PC-3 (cell line): ENCODE measurements around the gene TPK1. TPM values are rescaled to one million over a fixed set of nuclear protein-coding genes. Genes with fewer than 3 reads are reported as not detected.

Experiments
- ATAC-seq: fragments of 200-7000 bp; cut with Tn5 transposase; 2 replicates; pipeline ENCODE4 v1.9.1; 2020; ENCODE audit warnings: mild to moderate bottlenecking, moderate library complexity
- BruUV-seq: library from RNA; stranded (reverse); fragments of 400-500 nt; replicated peaks from 2 replicates; lab custom pipeline; 2021; lab: Mats Ljungman, UMichigan
- CTCF ChIA-PET: fragments of 300-600 bp; sonication (Branson Sonifier 250); formaldehyde crosslinking; loops from one replicate; lab custom pipeline; 2022; ENCODE audit warnings: antibody characterized with exemption; lab: Charles Lee
- POLR2A ChIA-PET: fragments of 300-600 bp; sonication (Branson Sonifier 250); formaldehyde crosslinking; loops from one replicate; lab custom pipeline; 2022; ENCODE audit warnings: antibody characterized with exemption; ENCODE audit not compliant: unreplicated experiment; lab: Charles Lee
- DNase-seq: peaks from one replicate; pipeline ENCODE4 v3.0.0-alpha.2; 2015
- H2AFZ ChIP-seq: fragments of 300-600 bp; sonication (generic); 2 replicates; pipeline ENCODE4 v1.6.0; 2016; ENCODE audit warnings: antibody characterized with exemption, low read length
- H3F3A ChIP-seq: fragments of 300-600 bp; sonication (generic); one replicate; pipeline ENCODE4 v1.6.0; 2017; ENCODE audit warnings: antibody characterized with exemption, low read length, control low read depth, mild to moderate bottlenecking; ENCODE audit not compliant: unreplicated experiment
- H3K27ac ChIP-seq: fragments of 300-600 bp; sonication (generic); 2 replicates; pipeline ENCODE4 v1.5.1; 2016; ENCODE audit warnings: mild to moderate bottlenecking, low read length
- H3K27me3 ChIP-seq: fragments of 300-600 bp; sonication (generic); 2 replicates; pipeline ENCODE4 v1.6.1; 2016; ENCODE audit warnings: low read length, mixed read lengths
- H3K36me3 ChIP-seq: fragments of 300-600 bp; sonication (generic); 2 replicates; pipeline ENCODE4 v1.6.1; 2016; ENCODE audit warnings: low read depth, mixed run types, low read length, mixed read lengths
- H3K4me1 ChIP-seq: fragments of 300-600 bp; sonication (generic); 2 replicates; pipeline ENCODE4 v1.5.1; 2016; ENCODE audit warnings: low read length; ENCODE audit not compliant: insufficient read depth
- H3K4me2 ChIP-seq: fragments of 300-600 bp; sonication (generic); 2 replicates; pipeline ENCODE4 v1.6.0; 2016; ENCODE audit warnings: low read length
- H3K4me3 ChIP-seq: fragments of 300-600 bp; sonication (generic); 2 replicates; pipeline ENCODE4 v1.5.1; 2016; ENCODE audit warnings: mild to moderate bottlenecking, low read length, mixed read lengths
- H3K79me2 ChIP-seq: fragments of 300-600 bp; sonication (generic); 2 replicates; pipeline ENCODE4 v1.6.1; 2017; ENCODE audit warnings: low read length, mixed read lengths
- H3K9ac ChIP-seq: fragments of 300-600 bp; sonication (generic); 2 replicates; pipeline ENCODE4 v1.6.0; 2016; ENCODE audit warnings: mild to moderate bottlenecking, low read length
- H3K9me2 ChIP-seq: fragments of 300-600 bp; sonication (generic); replicated peaks from 2 replicates; pipeline ENCODE4 v1.6.1; 2016; ENCODE audit warnings: mixed run types, low read length, mixed read lengths
- H3K9me3 ChIP-seq: fragments of 300-600 bp; sonication (generic); 2 replicates; pipeline ENCODE4 v1.6.1; 2016; ENCODE audit warnings: low read length, mixed read lengths
- H4K20me1 ChIP-seq: fragments of 300-600 bp; sonication (generic); 2 replicates; pipeline ENCODE4 v1.6.1; 2016; ENCODE audit warnings: low read length, mixed read lengths
- CTCF ChIP-seq: fragments of 300-600 bp; sonication (generic); conservative IDR thresholded peaks from 2 replicates; pipeline ENCODE4 v1.5.1; 2017; ENCODE audit warnings: antibody characterized with exemption, low read depth, mild to moderate bottlenecking, low read length
- EZH2 ChIP-seq: fragments of 300-600 bp; sonication (generic); IDR thresholded peaks from one replicate; pipeline ENCODE4 v1.6.1; 2017; ENCODE audit warnings: antibody characterized with exemption, mild to moderate bottlenecking, low read length; ENCODE audit not compliant: unreplicated experiment
- EZH2phosphoT487 ChIP-seq: fragments of 300-600 bp; sonication (generic); IDR thresholded peaks from 2 replicates; pipeline ENCODE4 v1.6.1; 2018; ENCODE audit warnings: mild to moderate bottlenecking, antibody characterized with exemption, low read length, borderline replicate concordance
- intact Hi-C: fragments of 100-400 bp; cut with micrococcal nuclease; formaldehyde crosslinking; loops from 2 replicates; pipeline ENCODE4 v1.9.0; 2023
- total RNA-seq: library from RNA; depleted of rRNA; stranded (reverse); fragments of >200 nt; gene quantifications from 2 replicates; pipeline ENCODE4 v1.2.3, GENCODE V29; 2014

Gene TPK1
- total RNA-seq, 1 experiment from 2014 or later: 4.5 TPM

DNA sequence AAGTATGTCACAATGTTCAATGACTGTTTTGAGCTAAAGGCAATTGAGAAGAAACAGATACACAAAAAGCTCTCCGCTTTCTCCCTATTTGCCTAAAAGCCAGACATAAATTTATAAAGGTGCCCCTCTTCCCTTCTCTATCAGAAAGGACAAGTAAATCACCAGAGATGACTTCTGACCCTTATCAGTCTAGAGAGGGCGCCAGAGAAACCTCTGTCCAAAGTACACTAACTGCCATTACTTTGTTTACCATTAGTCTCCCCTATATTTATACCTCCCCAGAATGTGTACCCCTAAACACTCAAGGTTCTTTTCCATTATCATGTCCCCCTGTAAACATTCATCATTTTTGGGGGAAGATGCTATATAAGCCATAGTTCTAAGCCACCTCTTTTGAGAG, 49.3 kb downstream of the TPK1 start:
- intact Hi-C loops: loop anchor here (5.0 kb wide), 1 partner anchor 51 kb away; the partner anchor contains the start of gene TPK1
- no TSS peak for BruUV-seq
- H3K36me3 ChIP-seq: no peaks in the 10 kb centered on the region
- no peaks in the 10 kb centered on the region for H3K9me2 ChIP-seq
- H3K9me3 ChIP-seq: no peaks in the 10 kb centered on the region
- H3K4me1 ChIP-seq: no peaks in the 10 kb centered on the region
- no peak overlapping the region for H3K9ac ChIP-seq
- H3K27me3 ChIP-seq: no peaks in the 10 kb centered on the region
- ChIA-PET CTCF (interaction anchor here (1.0 kb wide), 1 partner anchor 48 kb away, joined by 10 read pairs; no protein-coding TSS in a partner anchor), POLR2A (no interaction called here)
- TF ChIP-seq EZH2: no peak
- peak; percentile 37 for TF ChIP-seq CTCF
- no peak for TF ChIP-seq EZH2phosphoT487
- no peaks in the 10 kb centered on the region for H4K20me1 ChIP-seq
- H3K4me2 ChIP-seq: no peak overlapping the region
- no peaks in the 10 kb centered on the region for H3F3A ChIP-seq
- ATAC-seq (peak; percentile 42; the same call in 1 of the 2 replicates), DNase-seq (no peak)
- no peaks in the 10 kb centered on the region for H3K79me2 ChIP-seq
- no peak overlapping the region for H3K4me3 ChIP-seq
- no peak overlapping the region for H2AFZ ChIP-seq
- H3K27ac ChIP-seq: no peak overlapping the region

DNA sequence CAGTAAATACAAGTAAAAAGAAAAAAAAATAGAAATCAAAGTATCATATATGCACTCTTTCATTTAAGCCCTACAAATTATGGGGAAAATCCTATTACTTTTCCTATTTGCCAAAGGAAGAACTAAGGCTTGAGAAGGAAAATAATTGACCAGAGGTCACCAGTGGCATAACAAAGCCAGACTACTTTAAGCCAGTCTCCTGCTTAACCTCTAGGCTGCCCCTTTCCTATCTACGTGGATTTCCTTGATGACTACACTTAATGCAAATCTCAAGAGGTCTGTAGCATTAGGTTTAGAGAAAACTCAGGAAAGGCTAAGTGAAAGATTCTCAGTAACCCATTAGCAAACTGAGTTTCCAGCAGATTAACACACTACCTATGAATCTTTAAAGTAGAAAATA, 49.8 kb downstream of the TPK1 start:
- POLR2A ChIA-PET: no interaction called here

More for the DNA sequence above, 49.8 kb downstream of the TPK1 start:
- no peaks in the 10 kb centered on the region for H3K9me2 ChIP-seq
- H3K4me2 ChIP-seq: no peak overlapping the region
- H3F3A ChIP-seq: no peaks in the 10 kb centered on the region
- CTCF ChIA-PET: interaction anchor here (0.6 kb wide), 1 partner anchor 13 kb away, joined by 3 read pairs; no protein-coding TSS in a partner anchor
- no peak overlapping the region for H2AFZ ChIP-seq
- no peak overlapping the region for H3K27ac ChIP-seq
- no peaks in the 10 kb centered on the region for H4K20me1 ChIP-seq
- intact Hi-C loops: loop anchor here (5.0 kb wide), 1 partner anchor 51 kb away; the partner anchor contains the start of gene TPK1
- TF ChIP-seq CTCF (no peak), EZH2 (no peak), EZH2phosphoT487 (no peak)
- no peaks in the 10 kb centered on the region for H3K27me3 ChIP-seq
- no peak overlapping the region for H3K9ac ChIP-seq
- ATAC-seq: no peak
- BruUV-seq: no TSS peak
- H3K79me2 ChIP-seq: no peaks in the 10 kb centered on the region
- no peak overlapping the region for H3K4me3 ChIP-seq
- H3K4me1 ChIP-seq: no peaks in the 10 kb centered on the region
- H3K36me3 ChIP-seq: no peaks in the 10 kb centered on the region
- no peak for DNase-seq
- H3K9me3 ChIP-seq: no peaks in the 10 kb centered on the region
